ENCODE results near the gene AOAH. TPM values are rescaled to one million over a fixed set of nuclear protein-coding genes. Genes with fewer than 3 reads are reported as not detected.

AOAH gene
- total RNA-seq, 1 donor: 128 TPM

DNA sequence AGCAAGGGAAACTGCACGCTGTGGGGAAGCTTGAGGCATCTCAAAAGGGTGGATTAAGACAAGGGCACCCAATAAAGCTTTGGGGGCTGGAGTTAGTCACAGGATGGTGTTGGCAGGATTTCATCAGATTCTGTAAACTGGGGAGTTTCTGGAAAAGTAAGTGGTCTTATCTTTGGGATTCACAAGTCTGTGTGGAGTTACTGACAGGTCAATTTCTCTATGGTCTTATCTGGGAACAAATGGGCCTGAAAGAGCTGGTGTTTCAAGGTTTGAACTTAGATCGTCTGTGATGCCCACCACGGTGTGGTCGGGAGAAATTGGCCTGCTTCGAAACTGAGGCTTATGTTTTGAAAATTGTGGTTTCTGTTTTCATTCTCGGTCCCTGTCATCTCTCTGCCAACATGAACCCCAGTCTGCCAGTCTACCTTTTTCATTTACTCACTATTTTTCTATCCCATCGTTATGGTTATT is 23.8 kb upstream of the AOAH start:
- no peak overlapping the region for H3K4me3 ChIP-seq (ENCODE audit: low read length)
- H3K27me3 ChIP-seq (ENCODE audit: insufficient read depth, low read length): no peaks in the 10 kb centered on the region
- H3K4me1 ChIP-seq (ENCODE audit: insufficient read depth, low read length): peaks cover 80% of the 10 kb centered on the region
- no peaks in the 10 kb centered on the region for H3K9me3 ChIP-seq (ENCODE audit: low read depth, low read length)

DNA sequence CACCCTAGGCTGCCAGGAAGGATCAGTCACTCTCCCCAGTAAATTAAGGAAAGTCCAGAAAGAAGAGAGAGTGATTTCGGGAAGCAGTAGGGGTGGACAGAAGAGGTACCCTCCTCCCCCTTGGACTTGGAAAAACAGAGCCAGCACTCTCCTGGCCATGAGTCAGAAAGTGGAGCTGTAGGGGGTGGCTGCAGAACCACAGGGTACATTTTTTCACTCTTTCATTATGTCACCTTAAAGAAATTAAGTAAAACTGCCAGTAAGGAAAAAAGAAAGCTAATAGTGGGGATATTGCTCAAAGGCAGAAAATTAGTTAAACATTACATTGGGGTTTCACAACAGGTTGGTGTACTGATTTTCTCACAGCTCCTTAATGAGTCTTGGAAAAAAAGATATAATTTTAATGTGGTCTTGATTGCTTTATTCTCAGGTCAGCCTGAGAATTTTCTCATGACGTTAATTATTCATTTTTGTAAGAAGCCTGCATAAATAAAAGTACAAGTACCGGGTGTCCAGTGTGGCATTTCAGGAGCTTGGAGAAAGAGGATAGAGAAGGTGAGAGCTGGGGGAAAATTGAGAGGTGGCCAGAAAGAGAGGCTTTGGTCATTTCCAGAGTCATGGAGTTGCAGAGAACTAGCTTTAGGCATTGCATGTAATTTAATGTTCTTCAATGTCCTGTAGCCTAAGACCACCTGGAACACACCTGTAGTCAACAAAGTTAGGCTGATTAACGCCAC is 23.2 kb upstream of the AOAH start:
- Histone ChIP-seq H3K4me3 (ENCODE audit: low read length) (no peak overlapping the region), H3K9me3 (ENCODE audit: low read depth, low read length) (no peaks in the 10 kb centered on the region), H3K4me1 (ENCODE audit: insufficient read depth, low read length) (peaks cover 86% of the 10 kb centered on the region), H3K27me3 (ENCODE audit: insufficient read depth, low read length) (no peaks in the 10 kb centered on the region)

DNA sequence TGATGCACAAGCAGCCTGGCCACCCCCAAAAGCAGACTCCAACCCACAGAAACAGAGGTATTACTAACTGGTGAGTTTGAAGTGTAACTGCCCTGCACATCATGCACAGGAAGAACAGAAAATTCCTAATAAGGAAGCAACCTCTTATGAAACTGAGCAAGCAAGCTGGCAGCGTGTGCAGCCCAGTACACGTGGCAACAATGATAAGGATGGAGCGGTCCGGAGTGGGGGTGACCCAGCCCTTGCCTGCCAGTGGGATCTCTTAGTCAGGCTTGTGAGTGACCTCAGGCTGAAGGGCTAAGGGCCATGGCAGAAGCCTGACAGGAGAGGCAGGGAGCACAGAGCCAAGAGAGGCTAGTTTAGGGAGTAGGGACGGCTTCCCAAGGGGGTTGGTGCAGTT is 22.1 kb upstream of the AOAH start:
- Histone ChIP-seq H3K9me3 (ENCODE audit: low read depth, low read length) (no peaks in the 10 kb centered on the region), H3K4me1 (ENCODE audit: insufficient read depth, low read length) (peaks cover 96% of the 10 kb centered on the region), H3K27me3 (ENCODE audit: insufficient read depth, low read length) (no peaks in the 10 kb centered on the region), H3K4me3 (ENCODE audit: low read length) (no peak overlapping the region)

DNA sequence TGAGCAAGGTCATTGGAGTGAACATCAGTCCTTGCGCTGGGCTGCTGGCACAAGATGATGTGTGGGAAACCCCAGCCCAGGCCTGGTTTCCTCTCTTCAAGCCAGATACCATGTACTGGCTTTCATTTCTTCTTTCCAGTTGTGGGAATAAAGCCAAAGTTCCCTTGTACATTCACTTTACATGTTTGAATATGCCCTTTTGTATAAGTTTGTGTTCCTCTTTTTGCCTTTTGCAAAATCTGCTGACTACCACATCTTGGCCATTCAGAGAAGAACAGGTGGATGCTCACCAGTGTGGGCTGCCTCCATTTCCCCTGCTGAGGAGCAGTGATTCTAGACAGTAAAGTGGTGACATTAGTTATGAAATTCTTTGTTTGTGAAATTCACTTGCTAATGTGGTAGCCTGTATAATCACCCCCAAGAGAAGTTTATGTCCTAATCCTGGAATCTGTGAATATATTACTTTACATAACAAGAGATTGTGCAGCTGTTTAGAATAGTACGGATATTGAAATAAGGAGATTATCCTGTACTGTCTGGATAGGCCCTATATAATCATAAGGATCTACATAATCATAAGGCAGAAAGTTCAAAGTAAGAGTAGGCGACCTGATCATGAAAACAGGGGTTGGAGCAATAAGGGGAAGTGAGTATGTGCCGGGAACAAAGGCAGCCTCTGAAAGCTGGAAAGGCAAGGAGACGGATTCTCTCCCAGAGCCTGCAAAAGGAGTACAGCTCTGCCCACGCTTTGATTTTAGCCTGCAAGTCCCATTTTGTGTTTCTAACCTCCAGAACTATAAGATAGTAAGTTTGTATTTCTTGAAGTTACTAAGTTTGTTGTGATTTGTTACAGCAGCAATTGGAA is 18.8 kb upstream of the AOAH start:
- Histone ChIP-seq H3K27me3 (ENCODE audit: insufficient read depth, low read length) (no peaks in the 10 kb centered on the region), H3K9me3 (ENCODE audit: low read depth, low read length) (no peaks in the 10 kb centered on the region), H3K4me1 (ENCODE audit: insufficient read depth, low read length) (peaks cover 74% of the 10 kb centered on the region), H3K4me3 (ENCODE audit: low read length) (no peak overlapping the region)

DNA sequence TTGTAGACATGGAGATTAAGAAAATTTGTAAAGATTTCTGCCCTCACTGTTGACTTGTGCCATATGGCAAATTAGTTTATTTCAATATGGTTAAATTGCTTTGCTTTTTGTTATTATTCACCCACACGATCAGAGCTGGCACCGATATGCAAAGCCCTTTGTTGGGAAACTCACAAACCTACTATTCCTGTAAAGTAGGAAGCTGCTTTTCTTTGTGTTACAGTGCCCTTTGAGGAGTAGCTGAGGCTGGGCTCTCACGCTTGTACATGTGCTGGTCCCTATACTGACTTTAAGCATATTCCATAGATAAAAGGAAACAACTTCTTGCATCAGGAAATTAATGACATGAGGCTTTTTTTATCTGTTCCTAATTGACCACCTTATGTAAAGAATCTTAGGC is 17.6 kb upstream of the AOAH start:
- peaks cover 68% of the 10 kb centered on the region for H3K4me1 ChIP-seq (ENCODE audit: insufficient read depth, low read length)
- no peaks in the 10 kb centered on the region for H3K9me3 ChIP-seq (ENCODE audit: low read depth, low read length)
- no peaks in the 10 kb centered on the region for H3K27me3 ChIP-seq (ENCODE audit: insufficient read depth, low read length)
- H3K4me3 ChIP-seq (ENCODE audit: low read length): no peak overlapping the region

DNA sequence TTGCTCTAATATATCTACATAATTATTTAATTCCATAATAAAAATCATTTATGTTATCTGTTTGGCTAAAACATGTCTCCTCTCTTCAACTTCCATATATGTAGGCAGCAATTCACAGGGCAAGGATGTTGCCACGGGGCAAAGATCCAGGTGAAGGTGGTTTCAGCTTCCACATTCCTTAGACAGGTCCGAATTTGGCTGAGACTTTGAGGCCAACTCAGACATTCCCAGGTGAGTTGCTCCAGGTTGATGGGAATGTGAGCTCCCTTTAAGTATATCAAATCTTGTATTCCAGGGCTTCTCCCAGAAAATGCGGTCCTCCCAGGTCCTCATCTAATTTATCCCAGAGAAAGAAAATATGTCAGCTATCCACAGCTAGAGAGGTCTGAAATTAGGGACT is 15.1 kb upstream of the AOAH start:
- no peak overlapping the region for H3K4me3 ChIP-seq (ENCODE audit: low read length)
- no peaks in the 10 kb centered on the region for H3K9me3 ChIP-seq (ENCODE audit: low read depth, low read length)
- peaks cover 71% of the 10 kb centered on the region for H3K4me1 ChIP-seq (ENCODE audit: insufficient read depth, low read length)
- no peaks in the 10 kb centered on the region for H3K27me3 ChIP-seq (ENCODE audit: insufficient read depth, low read length)

DNA sequence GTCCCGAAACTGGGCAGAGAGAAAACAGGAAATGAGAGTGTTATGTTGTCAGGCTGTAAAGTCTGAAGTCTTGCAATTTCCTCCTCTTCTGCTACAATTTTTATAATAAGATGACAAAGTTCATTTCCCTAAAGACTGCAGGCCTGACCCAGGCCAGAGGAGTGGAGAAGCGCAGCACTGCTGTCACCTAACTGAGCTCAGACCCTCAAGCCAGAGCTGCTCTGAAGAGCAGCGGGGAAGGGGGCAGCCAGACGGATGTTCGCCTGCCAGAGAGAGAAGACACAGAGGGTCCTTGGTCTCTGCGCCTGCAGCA is 12.6 kb upstream of the AOAH start:
- H3K4me1 ChIP-seq (ENCODE audit: insufficient read depth, low read length): peaks cover 57% of the 10 kb centered on the region
- no peaks in the 10 kb centered on the region for H3K27me3 ChIP-seq (ENCODE audit: insufficient read depth, low read length)
- no peaks in the 10 kb centered on the region for H3K9me3 ChIP-seq (ENCODE audit: low read depth, low read length)
- peak overlapping the region; percentile 21 for H3K4me3 ChIP-seq (ENCODE audit: low read length)

DNA sequence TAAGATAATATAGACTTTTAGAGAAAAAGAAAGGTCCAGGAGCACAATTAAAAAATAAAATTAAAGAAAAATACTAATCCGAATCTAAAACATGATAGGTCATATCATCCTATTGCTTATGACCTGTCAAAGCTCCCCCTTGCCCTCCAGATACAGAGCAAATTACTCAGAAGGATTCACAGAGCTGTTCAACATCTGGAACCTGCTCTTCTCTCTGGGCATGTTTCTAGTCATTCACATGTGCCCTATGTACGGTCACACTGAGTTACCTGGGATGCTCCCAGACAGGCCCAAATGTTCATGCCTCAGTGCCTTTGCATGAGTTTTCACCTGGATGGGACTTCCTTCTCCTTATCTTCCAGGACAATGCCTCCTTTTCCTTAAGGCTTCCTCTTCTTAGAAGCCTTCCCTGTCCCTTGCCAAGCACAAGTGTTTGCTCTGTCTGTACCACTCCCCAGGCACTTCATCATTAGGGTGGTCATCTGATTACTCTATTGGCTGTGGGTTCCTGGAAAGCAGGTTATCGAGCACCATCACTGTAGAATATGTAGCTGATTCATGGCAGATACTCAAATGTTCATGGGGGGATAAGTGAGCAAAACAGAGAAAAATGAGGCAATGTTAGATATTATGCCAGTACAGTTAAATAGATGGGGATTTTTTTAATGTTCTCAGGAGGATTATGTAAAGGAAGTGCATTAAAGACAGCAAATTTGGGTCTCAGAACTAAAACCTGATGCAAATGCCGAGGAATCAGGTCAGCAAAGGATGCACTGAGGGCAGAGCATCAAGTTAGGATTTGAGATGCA is 12.0 kb upstream of the AOAH start:
- H3K27me3 ChIP-seq (ENCODE audit: insufficient read depth, low read length): no peaks in the 10 kb centered on the region
- H3K9me3 ChIP-seq (ENCODE audit: low read depth, low read length): no peaks in the 10 kb centered on the region
- H3K4me3 ChIP-seq (ENCODE audit: low read length): no peak overlapping the region
- peaks cover 51% of the 10 kb centered on the region for H3K4me1 ChIP-seq (ENCODE audit: insufficient read depth, low read length)

DNA sequence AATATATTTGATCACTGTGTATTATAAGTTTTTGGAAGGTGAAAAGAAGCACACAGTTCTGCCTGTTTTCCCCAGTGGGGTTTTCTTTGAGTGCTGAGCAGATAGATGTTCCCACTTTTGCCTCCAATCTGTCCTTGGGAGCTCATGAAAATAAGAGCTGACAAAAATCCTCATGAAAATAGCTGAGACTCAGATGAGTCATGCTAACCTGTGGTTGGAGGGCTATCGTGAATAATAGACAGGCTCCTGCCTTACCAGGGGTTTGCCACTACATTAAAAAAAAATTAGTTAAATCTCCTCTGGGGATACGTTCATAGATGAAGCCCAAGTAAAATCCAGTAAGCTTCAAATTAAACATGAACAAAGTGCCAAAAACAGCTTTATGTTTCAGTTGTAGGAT is 10.9 kb upstream of the AOAH start:
- H3K27me3 ChIP-seq (ENCODE audit: insufficient read depth, low read length): no peaks in the 10 kb centered on the region
- peaks cover 50% of the 10 kb centered on the region for H3K4me1 ChIP-seq (ENCODE audit: insufficient read depth, low read length)
- H3K4me3 ChIP-seq (ENCODE audit: low read length): no peak overlapping the region
- H3K9me3 ChIP-seq (ENCODE audit: low read depth, low read length): no peaks in the 10 kb centered on the region

DNA sequence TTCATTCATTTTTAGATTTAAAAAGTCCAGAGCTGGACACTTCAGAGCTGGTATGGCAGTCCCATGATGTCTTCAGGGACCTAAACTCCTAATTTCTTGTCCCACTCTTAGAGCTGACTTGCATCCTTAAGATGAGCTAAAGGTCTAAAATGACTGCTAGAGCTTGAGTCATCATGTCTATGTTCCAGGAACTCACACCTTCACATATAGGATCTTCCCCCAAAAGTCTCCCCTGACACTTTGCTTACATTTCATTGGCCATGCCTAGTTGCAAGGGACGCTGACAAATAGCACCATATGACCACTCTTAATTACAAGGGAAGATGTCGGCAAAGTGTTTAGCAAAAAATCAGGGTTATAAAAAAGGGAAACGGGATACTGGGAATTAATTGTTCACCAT is 10.4 kb upstream of the AOAH start:
- Histone ChIP-seq H3K4me3 (ENCODE audit: low read length) (no peak overlapping the region), H3K9me3 (ENCODE audit: low read depth, low read length) (no peaks in the 10 kb centered on the region), H3K4me1 (ENCODE audit: insufficient read depth, low read length) (peaks cover 50% of the 10 kb centered on the region), H3K27me3 (ENCODE audit: insufficient read depth, low read length) (no peaks in the 10 kb centered on the region)

DNA sequence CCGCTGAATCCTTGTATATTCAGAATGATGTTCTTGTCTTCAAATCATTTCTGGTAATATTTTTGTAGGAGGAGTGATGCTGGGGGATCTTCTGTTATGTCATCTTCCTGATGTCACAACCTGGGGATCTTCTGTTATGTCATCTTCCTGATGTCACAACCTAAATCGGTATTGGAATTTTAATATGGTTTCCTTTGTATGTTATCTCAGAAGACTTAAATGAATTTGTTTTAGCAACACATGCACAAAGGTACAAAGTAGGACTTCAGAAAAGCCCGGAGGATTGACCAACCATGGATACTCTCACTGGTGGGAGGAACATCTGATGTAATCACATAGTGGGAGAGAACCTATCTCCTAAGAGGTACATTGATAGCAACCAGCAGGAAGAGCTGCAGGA is 9.1 kb upstream of the AOAH start:
- Histone ChIP-seq H3K9me3 (ENCODE audit: low read depth, low read length) (no peaks in the 10 kb centered on the region), H3K4me1 (ENCODE audit: insufficient read depth, low read length) (peaks cover 45% of the 10 kb centered on the region), H3K4me3 (ENCODE audit: low read length) (no peak overlapping the region), H3K27me3 (ENCODE audit: insufficient read depth, low read length) (no peaks in the 10 kb centered on the region)

DNA sequence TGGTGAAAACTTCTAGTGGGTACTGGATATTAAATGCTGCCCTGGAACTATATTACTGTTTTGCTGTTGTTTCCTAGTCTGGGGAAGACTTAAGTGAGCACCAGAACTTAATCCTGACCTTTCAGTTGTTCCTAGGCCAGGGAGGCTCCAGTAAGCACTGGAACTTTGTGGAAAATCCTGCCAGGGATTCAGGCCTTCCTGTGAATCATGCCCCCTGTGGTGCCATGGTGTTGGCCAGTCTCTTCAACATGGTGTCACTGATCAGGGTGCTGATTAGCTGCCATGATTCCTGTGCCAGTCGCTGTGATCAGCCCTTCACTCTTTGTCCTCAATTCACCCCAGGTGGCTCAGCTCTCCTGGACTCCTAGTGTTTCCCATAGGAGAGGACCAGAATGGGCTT is 8.5 kb upstream of the AOAH start:
- H3K9me3 ChIP-seq (ENCODE audit: low read depth, low read length): no peaks in the 10 kb centered on the region
- no peaks in the 10 kb centered on the region for H3K27me3 ChIP-seq (ENCODE audit: insufficient read depth, low read length)
- H3K4me1 ChIP-seq (ENCODE audit: insufficient read depth, low read length): peaks cover 41% of the 10 kb centered on the region
- no peak overlapping the region for H3K4me3 ChIP-seq (ENCODE audit: low read length)

DNA sequence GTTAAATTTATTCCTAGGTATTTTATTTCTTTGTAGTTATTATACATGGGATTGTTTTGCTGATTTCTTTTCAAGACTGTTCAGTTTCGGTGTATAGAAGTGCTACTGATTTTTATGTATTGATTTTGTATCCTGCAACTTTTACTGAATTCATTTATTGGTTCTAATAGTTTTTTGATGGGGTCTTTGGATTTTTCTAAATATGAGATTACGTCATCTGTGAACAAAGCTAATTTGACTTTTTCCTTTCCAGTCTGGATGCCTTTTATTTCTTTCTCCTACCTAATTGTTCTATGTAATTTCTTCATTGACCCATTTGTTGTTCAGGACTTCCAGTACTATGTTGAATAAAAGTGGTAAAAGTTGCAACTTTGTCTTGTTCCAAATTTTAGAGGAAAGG is 5.8 kb upstream of the AOAH start:
- H3K9me3 ChIP-seq (ENCODE audit: low read depth, low read length): no peaks in the 10 kb centered on the region
- H3K4me1 ChIP-seq (ENCODE audit: insufficient read depth, low read length): peaks cover 43% of the 10 kb centered on the region

DNA sequence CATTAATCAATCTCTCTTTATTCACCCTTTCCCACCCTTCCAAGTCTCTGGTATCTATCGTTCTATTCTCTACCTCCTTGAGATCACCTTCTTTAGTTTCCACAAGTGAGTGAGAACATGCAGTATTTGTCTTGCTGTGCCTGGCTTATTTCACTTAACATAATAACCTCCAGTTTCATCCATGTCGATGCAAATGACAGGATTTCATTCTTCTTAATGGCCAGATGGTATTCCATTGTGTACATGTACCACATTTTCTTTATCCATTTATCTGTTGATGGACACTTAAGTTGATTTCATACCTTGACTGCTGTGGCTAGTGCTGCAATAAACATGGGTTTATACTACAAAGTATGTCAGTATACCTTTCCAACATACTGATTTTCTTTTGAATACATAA is 3.8 kb upstream of the AOAH start:
- no peaks in the 10 kb centered on the region for H3K9me3 ChIP-seq (ENCODE audit: low read depth, low read length)
- peaks cover 48% of the 10 kb centered on the region for H3K4me1 ChIP-seq (ENCODE audit: insufficient read depth, low read length)
- H3K27me3 ChIP-seq (ENCODE audit: insufficient read depth, low read length): no peaks in the 10 kb centered on the region
- no peak overlapping the region for H3K4me3 ChIP-seq (ENCODE audit: low read length)

More for the DNA sequence above, 5.8 kb upstream of the AOAH start:
- no peaks in the 10 kb centered on the region for H3K27me3 ChIP-seq (ENCODE audit: insufficient read depth, low read length)
- no peak overlapping the region for H3K4me3 ChIP-seq (ENCODE audit: low read length)

Measured in mononuclear cell (primary cell).